Right lobe of liver (tissue), 6 donors: ENCODE data around the gene STK31. TPM values are rescaled to one million over a fixed set of nuclear protein-coding genes. Genes with fewer than 3 reads are reported as not detected.

Experiments
- ATAC-seq, 4 donors: fragments of 200-7000 bp; cut with Tn5 transposase; one replicate each; pipeline ENCODE4 v1.9.1; 2020; ENCODE audit warnings: mild to moderate bottlenecking in 4 of 4, moderate library complexity in 4 of 4
- DNase-seq, 3 donors: peaks; one replicate each; pipeline ENCODE4 v3.0.0-alpha.2; 2020
- H3K27ac ChIP-seq, 3 donors: fragments of 200-600 bp; one replicate each; pipeline ENCODE4 v1.8.0; 2022
- H3K27me3 ChIP-seq, 2 donors: fragments of 200-600 bp; one replicate each; pipeline ENCODE4 v1.8.0; 2022
- H3K36me3 ChIP-seq, 4 donors: fragments of 200-600 bp; sonication (generic) in 1 of 4; one replicate each; pipeline versions ENCODE4 v1.5.1 to v1.8.0; 2017 to 2022; ENCODE audit warnings: control low read depth in 1 of 4
- H3K4me1 ChIP-seq, 4 donors: fragments of 200-600 bp; sonication (generic) in 1 of 4; one replicate each; pipeline versions ENCODE4 v1.5.1 to v1.8.0; 2017 to 2022; ENCODE audit warnings: control low read depth in 1 of 4
- H3K4me3 ChIP-seq, 3 donors: fragments of 200-600 bp; one replicate each; pipeline ENCODE4 v1.8.0; 2022
- H3K9me3 ChIP-seq, 4 donors: fragments of 200-600 bp; sonication (generic) in 1 of 4; one replicate each; pipeline versions ENCODE4 v1.5.1 to v1.8.0; 2017 to 2022; ENCODE audit warnings: control low read depth in 1 of 4
- POLR2A ChIP-seq: fragments of 450-650 bp; IDR thresholded peaks from one replicate; pipeline ENCODE4 v1.6.1; 2017; ENCODE audit warnings: antibody characterized with exemption, mild to moderate bottlenecking
- WGBS: methylation state at CpG from one replicate; pipeline ENCODE4 v1.1.6; 2018; ENCODE audit warnings: low coverage, low lambda C conversion rate; ENCODE audit not compliant: insufficient coverage; ENCODE audit errors: missing lambda C conversion rate; 5-methylcytosine and 5-hydroxymethylcytosine counted together
- intact Hi-C, 2 donors: fragments of 100-400 bp; cut with DNase I; formaldehyde crosslinking; loops; one replicate each; pipeline versions ENCODE4 v1.11.2 to v1.14.1; 2022
- total RNA-seq, 6 experiments: library from RNA; depleted of rRNA in 2 of 6; stranded (reverse); fragments of >200 nt in 2 of 6; fragmentation: NEBNext Ultra II Directional in 3 of 6; extraction: Animal tissue kit (Norgen Biotek cat#: 25700) in 3 of 6; gene quantifications; one replicate each; pipeline versions ENCODE4 v1.1.0 to v1.2.4, GENCODE V29; 2016 to 2023
- TF ChIP-seq, protein P1 (sequence below), 4 donors: fragments of 200-600 bp in 3 of 4; fragments of 450-650 bp in 1 of 4; IDR thresholded peaks; one replicate each; pipeline versions ENCODE4 v1.5.1 to v1.8.0; 2016 to 2022; ENCODE audit warnings: antibody characterized with exemption in 4 of 4, mild to moderate bottlenecking in 2 of 4
- donor health status: DM: no; HTN: yes; CAD: no.
- donor health status: DM: no; HTN: no; CAD: no.
- donor health status: DM: no; HTN: no; CAD: no.
- donor health status: DM: no; HTN: yes; CAD: no.
- donor health status: DM: no; HTN: yes; CAD: no.

Gene STK31
- total RNA-seq, 6 experiments from 2014 or later: 0.13 to 0.62 (median 0.32) TPM; not detected in 1

DNA sequence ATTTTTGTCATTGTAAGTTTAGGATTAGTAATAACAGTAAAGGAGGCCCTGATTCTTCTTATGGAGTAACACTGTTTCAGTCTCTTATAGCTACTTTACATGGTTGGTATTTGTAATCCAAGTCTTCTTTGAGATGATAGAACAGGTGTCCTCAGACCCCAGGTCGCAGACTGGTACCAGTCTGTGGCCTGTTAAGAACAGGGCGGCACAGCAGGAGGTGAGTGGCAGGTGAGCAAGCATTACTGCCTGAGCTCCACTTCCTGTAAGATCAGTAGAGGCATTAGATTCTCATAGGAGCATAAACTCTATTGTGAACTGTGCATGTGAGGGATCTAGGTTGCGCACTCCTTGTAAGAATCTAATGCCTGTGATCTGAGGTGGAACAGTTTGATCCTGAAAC lies 77.3 kb downstream of the STK31 start:
- ATAC-seq (no peak), DNase-seq (no peak)
- Histone ChIP-seq H3K36me3 (no peaks in the 10 kb centered on the region), H3K27me3 (no peaks in the 10 kb centered on the region), H3K4me3 (no peak overlapping the region), H3K27ac (no peak overlapping the region), H3K4me1 (no peaks in the 10 kb centered on the region), H3K9me3 (no peaks in the 10 kb centered on the region)
- TF ChIP-seq POLR2A: no peak
- TF ChIP-seq, protein P1, sequence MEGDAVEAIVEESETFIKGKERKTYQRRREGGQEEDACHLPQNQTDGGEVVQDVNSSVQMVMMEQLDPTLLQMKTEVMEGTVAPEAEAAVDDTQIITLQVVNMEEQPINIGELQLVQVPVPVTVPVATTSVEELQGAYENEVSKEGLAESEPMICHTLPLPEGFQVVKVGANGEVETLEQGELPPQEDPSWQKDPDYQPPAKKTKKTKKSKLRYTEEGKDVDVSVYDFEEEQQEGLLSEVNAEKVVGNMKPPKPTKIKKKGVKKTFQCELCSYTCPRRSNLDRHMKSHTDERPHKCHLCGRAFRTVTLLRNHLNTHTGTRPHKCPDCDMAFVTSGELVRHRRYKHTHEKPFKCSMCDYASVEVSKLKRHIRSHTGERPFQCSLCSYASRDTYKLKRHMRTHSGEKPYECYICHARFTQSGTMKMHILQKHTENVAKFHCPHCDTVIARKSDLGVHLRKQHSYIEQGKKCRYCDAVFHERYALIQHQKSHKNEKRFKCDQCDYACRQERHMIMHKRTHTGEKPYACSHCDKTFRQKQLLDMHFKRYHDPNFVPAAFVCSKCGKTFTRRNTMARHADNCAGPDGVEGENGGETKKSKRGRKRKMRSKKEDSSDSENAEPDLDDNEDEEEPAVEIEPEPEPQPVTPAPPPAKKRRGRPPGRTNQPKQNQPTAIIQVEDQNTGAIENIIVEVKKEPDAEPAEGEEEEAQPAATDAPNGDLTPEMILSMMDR (IDR thresholded peaks at IDR 0.05): no peak
- intact Hi-C loops: no loop called here
- WGBS: 88% methylated on average over 2 of the region's 3 CpGs

DNA sequence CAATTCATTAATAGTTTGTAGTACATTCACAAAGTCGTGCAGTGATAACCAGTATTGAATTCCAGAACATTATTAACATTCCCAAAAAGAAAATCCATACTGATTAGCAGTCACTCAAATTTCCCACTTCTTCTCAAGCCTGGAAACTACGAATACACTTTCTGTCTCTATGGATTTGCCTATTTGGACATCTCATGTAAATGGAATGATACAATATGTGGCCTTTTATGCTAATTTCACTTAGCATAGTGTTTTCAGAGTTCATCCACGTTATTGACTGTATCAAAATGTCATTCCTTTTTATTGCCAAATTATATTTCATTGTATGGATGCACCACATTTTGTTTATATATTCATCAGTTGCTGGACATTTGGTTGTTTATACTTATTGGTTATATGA lies 78.8 kb downstream of the STK31 start:
- Histone ChIP-seq H3K9me3 (no peaks in the 10 kb centered on the region), H3K4me1 (no peaks in the 10 kb centered on the region), H3K27me3 (no peaks in the 10 kb centered on the region), H3K27ac (no peak overlapping the region), H3K4me3 (no peak overlapping the region), H3K36me3 (no peaks in the 10 kb centered on the region)
- intact Hi-C loops: no loop called here
- no peak for DNase-seq
- WGBS: 53% methylated on average over 3 of the region's 3 CpGs
- TF ChIP-seq, protein P1 (IDR thresholded peaks at IDR 0.05): no peak
- TF ChIP-seq POLR2A: no peak
- no peak for ATAC-seq

DNA sequence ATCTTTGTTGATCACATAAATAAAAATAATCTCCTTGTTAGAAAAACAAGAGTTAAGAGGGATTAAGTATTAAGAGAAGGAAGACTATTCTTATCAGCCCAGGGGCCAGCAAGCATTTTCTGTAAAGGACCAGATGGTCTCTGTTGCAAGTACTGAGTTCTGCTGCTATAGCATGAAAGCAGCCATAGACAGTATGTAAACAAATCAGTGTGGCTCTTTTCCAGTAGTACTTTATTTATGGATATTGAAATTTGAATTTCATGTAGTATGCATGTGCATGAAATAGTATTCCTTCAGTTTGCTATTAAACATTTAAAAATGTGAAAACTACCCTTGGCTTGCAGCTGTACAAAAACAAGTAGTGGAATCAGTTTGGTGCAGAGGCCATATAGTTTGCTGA lies 81.7 kb downstream of the STK31 start:
- Histone ChIP-seq H3K27ac (no peak overlapping the region), H3K27me3 (no peaks in the 10 kb centered on the region), H3K4me3 (no peak overlapping the region), H3K36me3 (no peaks in the 10 kb centered on the region), H3K9me3 (no peaks in the 10 kb centered on the region), H3K4me1 (no peaks in the 10 kb centered on the region)
- no peak for ATAC-seq
- no peak for TF ChIP-seq POLR2A
- TF ChIP-seq, protein P1 (IDR thresholded peaks at IDR 0.05): no peak
- DNase-seq: no peak
- intact Hi-C loops: no loop called here

DNA sequence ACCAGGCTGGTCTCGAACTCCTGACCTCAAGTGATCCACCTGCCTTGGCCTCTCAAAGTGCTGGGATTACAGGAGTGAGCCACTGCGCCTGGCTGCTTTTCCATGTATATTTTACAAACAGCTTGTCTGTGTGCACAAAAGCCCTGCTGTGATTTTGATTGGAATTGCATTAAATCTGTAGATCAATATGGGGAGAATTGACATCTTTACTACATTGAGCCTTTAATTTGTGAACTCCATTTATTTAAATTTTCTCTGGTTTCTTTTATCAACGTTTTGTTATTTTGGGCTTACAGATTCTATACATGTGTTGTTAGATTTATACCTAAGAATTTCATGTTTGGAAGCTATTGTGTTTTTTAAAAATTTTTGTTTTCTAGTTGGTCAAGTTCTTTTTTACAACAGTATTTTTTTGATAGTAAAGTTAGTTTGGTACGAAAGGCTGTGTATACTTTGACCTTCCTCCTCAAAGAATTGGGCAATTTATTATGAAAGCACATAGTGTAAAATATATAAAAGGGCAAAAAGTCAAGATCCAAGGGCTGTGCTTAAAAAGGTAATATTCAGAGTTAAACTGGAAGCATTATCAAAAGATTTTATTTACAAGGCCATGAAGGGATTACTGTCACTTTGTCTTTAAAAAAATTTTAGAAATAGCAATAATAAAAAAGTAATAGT lies 92.8 kb downstream of the STK31 start:
- H3K4me1 ChIP-seq: peaks cover 0 to 14% (median 0%) of the 10 kb centered on the region in 4 donors
- H3K9me3 ChIP-seq: no peaks in the 10 kb centered on the region
- ATAC-seq: peak in 3 of 4 donors; percentile 44 to 54 (median 48)
- intact Hi-C loops: no loop called here
- no peaks in the 10 kb centered on the region for H3K36me3 ChIP-seq
- no peaks in the 10 kb centered on the region for H3K27me3 ChIP-seq
- TF ChIP-seq, protein P1 (IDR thresholded peaks at IDR 0.05): no peak
- no peak for TF ChIP-seq POLR2A
- no peak overlapping the region for H3K4me3 ChIP-seq
- no peak for DNase-seq
- 32% methylated on average over 2 of the region's 4 CpGs for WGBS
- no peak overlapping the region for H3K27ac ChIP-seq

DNA sequence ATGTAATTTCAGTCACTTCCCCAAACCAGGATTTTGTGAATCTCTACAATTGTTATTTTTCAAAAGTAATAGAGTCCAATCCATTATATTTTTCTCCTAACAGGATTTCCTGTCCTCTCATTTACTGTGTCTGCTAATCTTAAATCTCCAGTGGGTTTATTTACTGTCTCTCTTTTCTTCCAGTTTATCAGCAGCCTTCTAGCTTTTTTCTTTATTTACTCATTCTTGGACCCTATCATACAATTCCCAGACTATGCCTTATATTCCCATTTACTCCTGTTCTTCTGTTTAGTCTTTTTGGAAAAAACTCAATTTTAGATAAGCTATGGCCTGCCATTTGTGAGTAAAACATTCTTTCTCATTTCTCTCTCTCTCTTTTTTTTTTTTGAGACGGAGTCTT lies 94.7 kb downstream of the STK31 start:
- no peak for TF ChIP-seq POLR2A
- no peaks in the 10 kb centered on the region for H3K9me3 ChIP-seq
- no CpG with 5 or more reads among the region's 1 CpG for WGBS
- no peaks in the 10 kb centered on the region for H3K36me3 ChIP-seq
- no peaks in the 10 kb centered on the region for H3K27me3 ChIP-seq
- H3K27ac ChIP-seq: no peak overlapping the region
- intact Hi-C loops: no loop called here
- H3K4me3 ChIP-seq: no peak overlapping the region
- H3K4me1 ChIP-seq: peaks cover 0 to 14% (median 0%) of the 10 kb centered on the region in 4 donors
- no peak for DNase-seq
- ATAC-seq: no peak
